Measurements from ENCODE around the gene ST6GAL1.

- TF ChIP-seq POLR2AphosphoS5 (IDR thresholded peaks at IDR 0.05; ENCODE audit: low read depth, low read length) (no peak), CTCF (IDR thresholded peaks at IDR 0.05) (no peak), REST (IDR thresholded peaks at IDR 0.05; ENCODE audit: insufficient read depth in 1 of 2, low read depth in 2 of 2, low read length in 1 of 2) (no peak), TCF7L2 (IDR thresholded peaks at IDR 0.05; ENCODE audit: low read depth, low read length) (no peak), SIN3A (IDR thresholded peaks at IDR 0.05; ENCODE audit: borderline replicate concordance, insufficient read depth, low read depth, low read length) (no peak)
These were observed 112.6 kb downstream of the ST6GAL1 start for GRCh38 chr3:187042874-187043458.
